Measurements from ENCODE around the gene FAM9C. TPM values are rescaled to one million over a fixed set of nuclear protein-coding genes. Genes with fewer than 3 reads are reported as not detected.

FAM9C gene
- total RNA-seq, 1 experiment from 2014 or later, result not detected

Other genes with a start within 250 kb of the FAM9C start
- gene TLR7, start 177.5 kb downstream of the FAM9C start, total RNA-seq (2022), result not detected in 2 replicates
- not detected in 2 replicates for gene TLR8, start 138.0 kb downstream of the FAM9C start, total RNA-seq (2022)
- gene TMSB4X, start 69.5 kb downstream of the FAM9C start, total RNA-seq (2022), result 801 and 901 TPM in 2 replicates

All from MCF 10A (cell line).